ENCODE data around the gene SOBP. TPM values are rescaled to one million over a fixed set of nuclear protein-coding genes. Genes with fewer than 3 reads are reported as not detected.

SOBP gene
- total RNA-seq, 4 donors from 2014 or later = 3.8 to 32.5 (median 19.4) TPM

DNA sequence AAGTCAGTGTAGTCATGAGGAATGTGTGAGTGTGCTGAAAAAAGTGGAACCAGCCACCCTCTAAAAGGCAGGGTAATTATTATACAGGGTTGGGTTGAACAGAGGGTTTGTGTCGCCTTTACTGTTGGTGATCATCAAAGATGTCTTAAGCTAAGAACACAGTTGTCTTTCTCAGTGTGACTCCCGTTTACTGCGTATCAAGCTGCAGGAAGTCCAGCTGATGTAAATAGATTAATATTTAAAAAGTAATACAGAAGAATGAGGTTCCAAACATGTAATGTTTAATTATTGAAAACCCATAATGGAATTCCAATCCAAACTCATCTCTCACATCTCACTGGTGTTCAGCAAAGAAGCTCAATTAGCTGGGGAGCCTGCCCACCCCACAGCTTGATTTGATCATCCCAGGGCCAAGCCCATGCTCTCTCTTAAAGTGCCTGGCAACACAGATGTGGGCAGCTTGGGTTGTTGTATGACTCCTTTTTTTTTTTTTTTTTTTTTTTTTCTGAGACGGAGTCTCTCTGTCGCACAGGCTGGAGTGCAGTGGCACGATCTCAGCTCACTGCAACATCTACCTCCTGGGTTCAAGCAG, 127.5 kb downstream of the SOBP start:
- Histone ChIP-seq H3K36me3 (no peaks in the 10 kb centered on the region), H3K4me3 (no peak overlapping the region), H3K4me1 (peaks cover 21 to 34% of the 10 kb centered on the region in 2 donors), H3K27ac (no peak overlapping the region), H3K9me3 (no peaks in the 10 kb centered on the region), H3K27me3 (no peaks in the 10 kb centered on the region)
- TF ChIP-seq, protein P1, sequence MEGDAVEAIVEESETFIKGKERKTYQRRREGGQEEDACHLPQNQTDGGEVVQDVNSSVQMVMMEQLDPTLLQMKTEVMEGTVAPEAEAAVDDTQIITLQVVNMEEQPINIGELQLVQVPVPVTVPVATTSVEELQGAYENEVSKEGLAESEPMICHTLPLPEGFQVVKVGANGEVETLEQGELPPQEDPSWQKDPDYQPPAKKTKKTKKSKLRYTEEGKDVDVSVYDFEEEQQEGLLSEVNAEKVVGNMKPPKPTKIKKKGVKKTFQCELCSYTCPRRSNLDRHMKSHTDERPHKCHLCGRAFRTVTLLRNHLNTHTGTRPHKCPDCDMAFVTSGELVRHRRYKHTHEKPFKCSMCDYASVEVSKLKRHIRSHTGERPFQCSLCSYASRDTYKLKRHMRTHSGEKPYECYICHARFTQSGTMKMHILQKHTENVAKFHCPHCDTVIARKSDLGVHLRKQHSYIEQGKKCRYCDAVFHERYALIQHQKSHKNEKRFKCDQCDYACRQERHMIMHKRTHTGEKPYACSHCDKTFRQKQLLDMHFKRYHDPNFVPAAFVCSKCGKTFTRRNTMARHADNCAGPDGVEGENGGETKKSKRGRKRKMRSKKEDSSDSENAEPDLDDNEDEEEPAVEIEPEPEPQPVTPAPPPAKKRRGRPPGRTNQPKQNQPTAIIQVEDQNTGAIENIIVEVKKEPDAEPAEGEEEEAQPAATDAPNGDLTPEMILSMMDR (IDR thresholded peaks at IDR 0.05 in 4 of 5, conservative IDR thresholded peaks at IDR 0.05 in 1 of 5) = no peak
- TF ChIP-seq POLR2A (IDR thresholded peaks at IDR 0.05) = no peak
- DNase-seq (no peak), ATAC-seq (no peak)
- in situ Hi-C loops (cut with MboI; ENCODE audit: low sequenced_read_pairs in 4 of 4) = no loop called here
- intact Hi-C loops (cut with DNase I; ENCODE audit: low total_unique reads) = no loop called here

DNA sequence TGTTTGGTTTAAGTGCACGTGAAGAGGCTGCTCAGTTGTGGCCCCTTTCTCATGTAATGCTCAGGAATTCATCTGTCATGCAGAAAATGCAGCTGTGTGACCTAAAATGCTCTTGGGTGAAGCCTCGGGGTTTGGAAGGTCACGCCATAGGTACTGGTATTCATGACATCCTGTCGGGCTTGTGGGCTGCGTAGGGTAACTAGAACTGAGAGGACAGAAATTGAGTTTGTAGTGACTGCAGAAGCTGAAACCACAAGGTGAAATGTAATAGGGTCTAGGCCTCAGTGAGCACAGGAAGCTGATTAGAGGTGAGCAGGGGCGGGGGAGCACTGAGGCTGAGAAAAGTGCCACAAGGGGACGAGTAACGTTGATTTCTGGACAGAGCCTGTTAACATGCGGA, 128.8 kb downstream of the SOBP start:
- ATAC-seq = no peak
- no peaks in the 10 kb centered on the region for H3K9me3 ChIP-seq
- H3K4me3 ChIP-seq = no peak overlapping the region
- H3K27ac ChIP-seq = no peak overlapping the region
- no peak for DNase-seq
- no peaks in the 10 kb centered on the region for H3K36me3 ChIP-seq
- peaks cover 28 to 44% of the 10 kb centered on the region in 2 donors for H3K4me1 ChIP-seq
- intact Hi-C loops (cut with DNase I; ENCODE audit: low total_unique reads) (no loop called here), in situ Hi-C loops (cut with MboI; ENCODE audit: low sequenced_read_pairs in 4 of 4) (no loop called here)
- no peaks in the 10 kb centered on the region for H3K27me3 ChIP-seq
- TF ChIP-seq, protein P1 (IDR thresholded peaks at IDR 0.05 in 4 of 5, conservative IDR thresholded peaks at IDR 0.05 in 1 of 5) = no peak
- TF ChIP-seq POLR2A (IDR thresholded peaks at IDR 0.05) = no peak

DNA sequence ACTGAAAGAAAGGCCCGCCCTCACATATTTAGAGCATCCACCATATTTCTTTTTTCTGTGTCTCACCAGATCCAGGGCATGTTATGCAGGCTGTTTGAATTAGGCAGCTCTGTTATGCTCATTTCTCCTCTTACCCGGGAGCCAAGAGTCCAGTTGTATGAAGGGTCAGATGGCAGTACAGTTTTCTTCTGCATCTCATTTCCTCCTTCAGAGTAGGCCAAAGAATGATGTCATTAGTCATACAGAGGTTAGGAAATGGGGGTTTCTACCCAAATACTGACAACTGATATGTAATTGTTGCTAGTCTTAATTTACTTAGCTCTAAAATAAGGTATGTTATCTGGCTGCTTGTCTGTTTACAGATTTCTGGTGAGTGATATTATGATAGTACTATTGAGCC, 130.8 kb downstream of the SOBP start:
- Histone ChIP-seq H3K27me3 (no peaks in the 10 kb centered on the region), H3K4me3 (no peak overlapping the region), H3K9me3 (no peaks in the 10 kb centered on the region), H3K36me3 (no peaks in the 10 kb centered on the region), H3K27ac (no peak overlapping the region), H3K4me1 (peaks cover 38 to 63% of the 10 kb centered on the region in 2 donors)
- ATAC-seq (no peak), DNase-seq (no peak)
- no peak for TF ChIP-seq POLR2A (IDR thresholded peaks at IDR 0.05)
- TF ChIP-seq, protein P1 (IDR thresholded peaks at IDR 0.05 in 4 of 5, conservative IDR thresholded peaks at IDR 0.05 in 1 of 5) = no peak
- in situ Hi-C loops (cut with MboI; ENCODE audit: low sequenced_read_pairs in 4 of 4) (no loop called here), intact Hi-C loops (cut with DNase I; ENCODE audit: low total_unique reads) (no loop called here)

DNA sequence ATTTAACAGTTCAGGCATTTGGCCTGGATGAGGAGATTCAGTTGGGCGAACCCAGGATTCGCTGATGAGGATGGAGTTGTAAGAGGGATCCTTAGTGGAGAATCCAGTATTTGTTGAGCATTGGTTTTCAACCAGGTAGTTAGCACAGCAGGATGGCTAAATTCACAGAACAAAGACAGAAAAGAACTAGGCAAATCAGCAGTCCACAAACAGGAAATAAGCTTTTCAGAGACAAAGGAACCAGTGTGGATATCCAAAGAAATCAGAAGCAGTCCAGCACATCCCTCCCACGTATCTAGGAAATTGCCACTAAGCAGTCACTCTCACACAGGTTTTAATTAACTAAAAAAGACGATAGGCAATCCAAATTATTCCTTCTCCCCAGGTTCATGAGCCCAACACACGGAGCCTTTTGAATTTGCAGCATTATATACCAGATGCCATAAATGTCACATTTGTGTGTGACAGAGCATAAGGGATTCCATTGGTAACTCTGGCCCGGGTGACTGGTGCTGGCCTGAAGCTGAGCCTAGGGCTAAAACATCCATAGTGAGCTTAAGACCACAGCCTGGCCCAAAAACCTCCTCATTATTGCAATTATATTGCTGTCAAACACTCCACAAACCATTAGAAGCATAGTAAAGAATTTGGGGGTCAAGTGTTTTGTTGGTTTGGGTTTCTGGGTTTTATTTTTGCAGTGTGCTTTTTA, 131.5 kb downstream of the SOBP start:
- H3K4me3 ChIP-seq = no peak overlapping the region
- TF ChIP-seq, protein P1 (IDR thresholded peaks at IDR 0.05 in 4 of 5, conservative IDR thresholded peaks at IDR 0.05 in 1 of 5) = no peak
- TF ChIP-seq POLR2A (IDR thresholded peaks at IDR 0.05) = no peak
- DNase-seq (no peak), ATAC-seq (no peak)
- no peaks in the 10 kb centered on the region for H3K36me3 ChIP-seq
- peaks cover 38 to 64% of the 10 kb centered on the region in 2 donors for H3K4me1 ChIP-seq
- H3K27me3 ChIP-seq = no peaks in the 10 kb centered on the region
- intact Hi-C loops (cut with DNase I; ENCODE audit: low total_unique reads) (no loop called here), in situ Hi-C loops (cut with MboI; ENCODE audit: low sequenced_read_pairs in 4 of 4) (no loop called here)
- H3K9me3 ChIP-seq = no peaks in the 10 kb centered on the region
- no peak overlapping the region for H3K27ac ChIP-seq

All from gastrocnemius medialis (tissue), 4 donors.